Ovary (tissue), 3 donors: ENCODE results near the gene USP9Y.

Experiments
- CTCF ChIP-seq, 3 donors: fragments of 450-650 bp in 2 of 3; fragments of 200-600 bp in 1 of 3; IDR thresholded peaks; one replicate each; pipeline versions ENCODE4 v1.5.1 to v1.8.0; 2016 to 2022; ENCODE audit warnings: antibody characterized with exemption in 3 of 3, mild to moderate bottlenecking in 1 of 3
- POLR2A ChIP-seq: fragments of 450-650 bp; IDR thresholded peaks from one replicate; pipeline ENCODE4 v1.6.1; 2017; ENCODE audit warnings: antibody characterized with exemption, mild to moderate bottlenecking, moderate library complexity
- donor health status: DM: no; HTN: no; CAD: no.

GRCh38 chrY:12744091-12744490 is 43.1 kb downstream of the USP9Y start:
- TF ChIP-seq CTCF (IDR thresholded peaks at IDR 0.05) (no peak), POLR2A (no peak)
